ENCODE results near the gene TMEM185B. TPM values are rescaled to one million over a fixed set of nuclear protein-coding genes. Genes with fewer than 3 reads are reported as not detected.
"Not testable (repeated sequence)": the region's sequence is repeated elsewhere in the genome, so short reads cannot be mapped to it uniquely, and the experiment has no call there.

The TMEM185B gene
- total and polyA plus RNA-seq, 2 donors (not counting 1 experiment from before 2014, with no cell fraction given) = 25.9 to 28.8 TPM

GRCh38 chr2:120235681-120236080 is 12.5 kb upstream of the TMEM185B start:
- Histone ChIP-seq H3K27me3 (ENCODE audit: control insufficient read depth, insufficient read depth, low read length) (no peaks in the 10 kb centered on the region), H3K36me3 (ENCODE audit: control insufficient read depth, insufficient read depth, low read length) (no peaks in the 10 kb centered on the region), H3K27ac (ENCODE audit: insufficient read depth, low read length) (no peak overlapping the region), H2AFZ (ENCODE audit: low read length) (no peak overlapping the region), H3K4me1 (ENCODE audit: control insufficient read depth, extremely low read depth, insufficient read depth, low read length) (peaks cover 21% of the 10 kb centered on the region), H4K20me1 (ENCODE audit: control insufficient read depth, extremely low read depth, insufficient read depth, low read length) (no peaks in the 10 kb centered on the region), H3K4me2 (ENCODE audit: extremely low read depth, insufficient read depth, low read length) (no peak overlapping the region), H3K9me3 (ENCODE audit: control insufficient read depth, insufficient read depth, low read depth, low read length) (no peaks in the 10 kb centered on the region), H3K79me2 (ENCODE audit: control insufficient read depth, insufficient read depth, low read length) (no peaks in the 10 kb centered on the region), H3K9ac (ENCODE audit: insufficient read depth, low read length) (no peak overlapping the region), H3K4me3 (replicated peaks in 1 of 4; ENCODE audit: control extremely low read depth in 1 of 4, insufficient read depth in 1 of 4, low read depth in 3 of 4, low read length in 4 of 4) (no peak overlapping the region)
- TF ChIP-seq EZH2 (IDR thresholded peaks at IDR 0.05; ENCODE audit: low read length, missing control alignments) (no peak), CTCF (conservative IDR thresholded peaks at IDR 0.05 in 1 of 2, IDR thresholded peaks at IDR 0.05 in 1 of 2; ENCODE audit: low read depth in 1 of 2, low read length in 2 of 2) (no peak)
- DNase-seq (ENCODE audit: low read depth in 2 of 2) = no peak

- peaks cover 21% of the 10 kb centered on the region for H3K4me1 ChIP-seq (ENCODE audit: control insufficient read depth, extremely low read depth, insufficient read depth, low read length)
- not testable (repeated sequence) for H3K27ac ChIP-seq (ENCODE audit: insufficient read depth, low read length); H3K79me2 ChIP-seq (ENCODE audit: control insufficient read depth, insufficient read depth, low read length); H3K9me3 ChIP-seq (ENCODE audit: control insufficient read depth, insufficient read depth, low read depth, low read length); H3K4me3 ChIP-seq (replicated peaks in 1 of 4; ENCODE audit: control extremely low read depth in 1 of 4, insufficient read depth in 1 of 4, low read depth in 3 of 4, low read length in 4 of 4); DNase-seq (ENCODE audit: low read depth in 2 of 2); H3K4me2 ChIP-seq (ENCODE audit: extremely low read depth, insufficient read depth, low read length); H4K20me1 ChIP-seq (ENCODE audit: control insufficient read depth, extremely low read depth, insufficient read depth, low read length); H3K27me3 ChIP-seq (ENCODE audit: control insufficient read depth, insufficient read depth, low read length); H3K9ac ChIP-seq (ENCODE audit: insufficient read depth, low read length); H2AFZ ChIP-seq (ENCODE audit: low read length); H3K36me3 ChIP-seq (ENCODE audit: control insufficient read depth, insufficient read depth, low read length)
Measured at GRCh38 chr2:120235158-120235557, 12.0 kb upstream of the TMEM185B start.

- Histone ChIP-seq H3K27ac (ENCODE audit: insufficient read depth, low read length) (no peak overlapping the region), H3K36me3 (ENCODE audit: control insufficient read depth, insufficient read depth, low read length) (no peaks in the 10 kb centered on the region), H3K4me2 (ENCODE audit: extremely low read depth, insufficient read depth, low read length) (no peak overlapping the region), H3K79me2 (ENCODE audit: control insufficient read depth, insufficient read depth, low read length) (no peaks in the 10 kb centered on the region), H3K4me1 (ENCODE audit: control insufficient read depth, extremely low read depth, insufficient read depth, low read length) (peaks cover 12% of the 10 kb centered on the region), H3K9ac (ENCODE audit: insufficient read depth, low read length) (no peak overlapping the region), H4K20me1 (ENCODE audit: control insufficient read depth, extremely low read depth, insufficient read depth, low read length) (no peaks in the 10 kb centered on the region), H3K9me3 (ENCODE audit: control insufficient read depth, insufficient read depth, low read depth, low read length) (no peaks in the 10 kb centered on the region), H2AFZ (ENCODE audit: low read length) (no peak overlapping the region), H3K27me3 (ENCODE audit: control insufficient read depth, insufficient read depth, low read length) (no peaks in the 10 kb centered on the region), H3K4me3 (replicated peaks in 1 of 4; ENCODE audit: control extremely low read depth in 1 of 4, insufficient read depth in 1 of 4, low read depth in 3 of 4, low read length in 4 of 4) (no peak overlapping the region)
- no peak for DNase-seq (ENCODE audit: low read depth in 2 of 2)
- TF ChIP-seq EZH2 (IDR thresholded peaks at IDR 0.05; ENCODE audit: low read length, missing control alignments) = no peak
Measured at GRCh38 chr2:120233292-120233691, 10.1 kb upstream of the TMEM185B start.

GRCh38 chr2:120231974-120232635 is 8.9 kb upstream of the TMEM185B start:
- peak in 1 of 2 donors; percentile 61 for DNase-seq (ENCODE audit: low read depth in 2 of 2)
- Histone ChIP-seq H3K36me3 (ENCODE audit: control insufficient read depth, insufficient read depth, low read length) (no peaks in the 10 kb centered on the region), H3K9ac (ENCODE audit: insufficient read depth, low read length) (peak overlapping the region; percentile 45), H3K9me3 (ENCODE audit: control insufficient read depth, insufficient read depth, low read depth, low read length) (no peaks in the 10 kb centered on the region), H3K79me2 (ENCODE audit: control insufficient read depth, insufficient read depth, low read length) (no peaks in the 10 kb centered on the region), H3K4me3 (replicated peaks in 1 of 4; ENCODE audit: control extremely low read depth in 1 of 4, insufficient read depth in 1 of 4, low read depth in 3 of 4, low read length in 4 of 4) (peak overlapping the region; percentile 28 to 62 (median 55)), H3K27me3 (ENCODE audit: control insufficient read depth, insufficient read depth, low read length) (no peaks in the 10 kb centered on the region), H4K20me1 (ENCODE audit: control insufficient read depth, extremely low read depth, insufficient read depth, low read length) (no peaks in the 10 kb centered on the region), H2AFZ (ENCODE audit: low read length) (peak overlapping the region; percentile 98), H3K27ac (ENCODE audit: insufficient read depth, low read length) (peak overlapping the region; percentile 3), H3K4me2 (ENCODE audit: extremely low read depth, insufficient read depth, low read length) (peak overlapping the region; percentile 93), H3K4me1 (ENCODE audit: control insufficient read depth, extremely low read depth, insufficient read depth, low read length) (peaks cover 5% of the 10 kb centered on the region)
- TF ChIP-seq EZH2 (IDR thresholded peaks at IDR 0.05; ENCODE audit: low read length, missing control alignments) = no peak
- no peak for TF ChIP-seq CTCF (conservative IDR thresholded peaks at IDR 0.05 in 1 of 2, IDR thresholded peaks at IDR 0.05 in 1 of 2; ENCODE audit: low read depth in 1 of 2, low read length in 2 of 2)

Measured in fibroblast of lung (primary cell).